HepG2 (cell line): ENCODE data around the gene LAIR1.

Source experiments
- BHLHE40 ChIP-seq: IDR thresholded peaks from 2 replicates; pipeline ENCODE4 v1.6.1; 2011; ENCODE audit warnings: low read length, improper control_type of control experiment
- ELF1 ChIP-seq: sonication (generic); formaldehyde crosslinking; IDR thresholded peaks from 2 replicates; pipeline ENCODE4 v1.4.0; 2020; ENCODE audit warnings: missing genetic modification reagents
- MAFK ChIP-seq, 2 experiments: IDR thresholded peaks in 1 of 2; conservative IDR thresholded peaks in 1 of 2; 2 replicates each; pipeline ENCODE4 v1.6.1; 2011; ENCODE audit warnings: improper control_type of control experiment in 2 of 2, low read length in 2 of 2
- MYC ChIP-seq: sonication (generic); formaldehyde crosslinking; IDR thresholded peaks from 2 replicates; pipeline ENCODE4 v1.9.0; 2021; ENCODE audit warnings: missing genetic modification reagents, borderline replicate concordance
- NBN ChIP-seq: fragments of 450-650 bp; conservative IDR thresholded peaks from 2 replicates; pipeline ENCODE4 v1.6.1; 2017
- POLR2A ChIP-seq, 2 experiments: IDR thresholded peaks; 2 replicates each; pipeline ENCODE4 v1.6.1; 2011; ENCODE audit warnings: low read depth in 2 of 2, low read length in 2 of 2, mild to moderate bottlenecking in 1 of 2, moderate library complexity in 1 of 2; ENCODE audit not compliant: insufficient read depth in 1 of 2
- POLR2AphosphoS5 ChIP-seq: IDR thresholded peaks from 2 replicates; pipeline ENCODE4 v1.6.1; 2012; ENCODE audit warnings: low read depth, low read length
- SMC3 ChIP-seq: IDR thresholded peaks from 2 replicates; pipeline ENCODE4 v1.6.1; 2011; ENCODE audit warnings: low read length, improper control_type of control experiment
- SNAPC2 ChIP-seq: sonication (generic); formaldehyde crosslinking; IDR thresholded peaks from 2 replicates; pipeline ENCODE4 v1.8.1; 2022; ENCODE audit warnings: mild to moderate bottlenecking, missing genetic modification reagents
- TBX2 ChIP-seq: sonication (generic); formaldehyde crosslinking; IDR thresholded peaks from 2 replicates; pipeline ENCODE4 v1.5.0; 2020; ENCODE audit warnings: missing genetic modification reagents, mild to moderate bottlenecking, borderline replicate concordance
- YY1 ChIP-seq: IDR thresholded peaks from 2 replicates; pipeline ENCODE4 v1.6.1; 2011; ENCODE audit warnings: low read length, low read depth, moderate library complexity, mild to moderate bottlenecking; ENCODE audit not compliant: insufficient read depth, insufficient replicate concordance
- ZNF354B ChIP-seq: sonication (generic); formaldehyde crosslinking; IDR thresholded peaks from 2 replicates; pipeline ENCODE4 v1.8.0; 2022; ENCODE audit warnings: mild to moderate bottlenecking, missing genetic modification reagents
- ZNF841 ChIP-seq: sonication (generic); formaldehyde crosslinking; IDR thresholded peaks from 2 replicates; pipeline ENCODE4 v1.8.1; 2023; ENCODE audit warnings: missing genetic modification reagents, borderline replicate concordance
- TF ChIP-seq, protein P1 (sequence below): sonication (generic); formaldehyde crosslinking; IDR thresholded peaks from 2 replicates; pipeline ENCODE4 v1.4.0; 2020; ENCODE audit warnings: missing genetic modification reagents, mild to moderate bottlenecking, borderline replicate concordance

DNA sequence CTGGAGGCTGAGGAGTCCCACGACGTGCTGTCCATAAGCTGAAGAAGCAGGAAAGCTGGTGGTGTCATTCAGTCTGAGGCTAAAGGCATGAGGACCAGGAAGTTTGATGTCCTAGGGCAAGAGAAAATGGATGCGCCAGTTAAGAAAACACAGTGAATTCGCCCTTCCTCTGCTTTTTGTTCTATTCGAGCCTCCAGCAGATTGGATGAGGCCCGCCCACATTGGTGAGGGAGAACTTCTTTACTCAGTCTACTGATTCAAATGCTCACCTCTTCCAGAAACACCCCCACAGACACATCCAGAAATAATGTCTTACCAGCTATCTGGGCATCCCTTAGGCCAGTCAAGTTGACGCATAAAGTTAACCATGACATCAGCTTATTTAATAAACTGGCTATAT lies 43.0 kb upstream of the LAIR1 start:
- no peak for TF ChIP-seq SMC3
- TF ChIP-seq NBN: no peak
- TF ChIP-seq, protein P1, sequence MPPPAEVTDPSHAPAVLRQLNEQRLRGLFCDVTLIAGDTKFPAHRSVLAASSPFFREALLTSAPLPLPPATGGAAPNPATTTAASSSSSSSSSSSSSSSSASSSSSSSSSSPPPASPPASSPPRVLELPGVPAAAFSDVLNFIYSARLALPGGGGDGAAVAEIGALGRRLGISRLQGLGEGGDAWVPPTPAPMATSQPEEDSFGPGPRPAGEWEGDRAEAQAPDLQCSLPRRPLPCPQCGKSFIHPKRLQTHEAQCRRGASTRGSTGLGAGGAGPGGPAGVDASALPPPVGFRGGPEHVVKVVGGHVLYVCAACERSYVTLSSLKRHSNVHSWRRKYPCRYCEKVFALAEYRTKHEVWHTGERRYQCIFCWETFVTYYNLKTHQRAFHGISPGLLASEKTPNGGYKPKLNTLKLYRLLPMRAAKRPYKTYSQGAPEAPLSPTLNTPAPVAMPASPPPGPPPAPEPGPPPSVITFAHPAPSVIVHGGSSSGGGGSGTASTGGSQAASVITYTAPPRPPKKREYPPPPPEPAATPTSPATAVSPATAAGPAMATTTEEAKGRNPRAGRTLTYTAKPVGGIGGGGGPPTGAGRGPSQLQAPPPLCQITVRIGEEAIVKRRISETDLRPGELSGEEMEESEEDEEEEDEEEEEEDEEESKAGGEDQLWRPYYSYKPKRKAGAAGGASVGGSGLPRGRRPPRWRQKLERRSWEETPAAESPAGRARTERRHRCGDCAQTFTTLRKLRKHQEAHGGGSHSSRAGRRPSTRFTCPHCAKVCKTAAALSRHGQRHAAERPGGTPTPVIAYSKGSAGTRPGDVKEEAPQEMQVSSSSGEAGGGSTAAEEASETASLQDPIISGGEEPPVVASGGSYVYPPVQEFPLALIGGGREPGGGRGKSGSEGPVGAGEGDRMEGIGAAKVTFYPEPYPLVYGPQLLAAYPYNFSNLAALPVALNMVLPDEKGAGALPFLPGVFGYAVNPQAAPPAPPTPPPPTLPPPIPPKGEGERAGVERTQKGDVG (CRISPR knock-in tag): no peak
- TF ChIP-seq MYC: no peak
- TF ChIP-seq ZNF841 (CRISPR knock-in tag): no peak
- no peak for TF ChIP-seq SNAPC2 (CRISPR knock-in tag)
- TF ChIP-seq MAFK (conservative IDR thresholded peaks at IDR 0.05 in 1 of 2, IDR thresholded peaks at IDR 0.05 in 1 of 2; ENCODE audit: low read length in 2 of 2): no peak
- no peak for TF ChIP-seq POLR2A (IDR thresholded peaks at IDR 0.05; ENCODE audit: insufficient read depth in 1 of 2, low read depth in 2 of 2, low read length in 2 of 2)
- no peak for TF ChIP-seq YY1
- no peak for TF ChIP-seq BHLHE40
- TF ChIP-seq ELF1 (CRISPR knock-in tag): no peak
- TF ChIP-seq ZNF354B (CRISPR knock-in tag): no peak
- no peak for TF ChIP-seq TBX2 (CRISPR knock-in tag)
- no peak for TF ChIP-seq POLR2AphosphoS5
